CD4-positive, alpha-beta T cell treated with Interleukin-6 for 4 hours (primary cell): ENCODE results near the gene KRT13.

ENCODE experiments used
- DNase-seq: peaks from one replicate; pipeline ENCODE4 v3.0.0-alpha.2; 2020; ENCODE audit warnings: mixed read lengths

The KRT13 gene

GRCh38 chr17:41518789-41519449 lies 13.5 kb upstream of the KRT13 start, which contains the start of gene KRT15:
Gene KRT15, minus strand, starts transcription at chr17:41518890. Its CDS starts 63 bp downstream, at chr17:41518827.
- DNase-seq: no peak

GRCh38 chr17:41518031-41518430 lies 12.6 kb upstream of the KRT13 start:
- no peak for DNase-seq

GRCh38 chr17:41516830-41517283 lies 11.4 kb upstream of the KRT13 start:
- DNase-seq: no peak

GRCh38 chr17:41516147-41516829 lies 10.9 kb upstream of the KRT13 start:
- DNase-seq: no peak

GRCh38 chr17:41513168-41513547 lies 7.7 kb upstream of the KRT13 start:
- no peak for DNase-seq

GRCh38 chr17:41512546-41513167 lies 7.2 kb upstream of the KRT13 start:
- DNase-seq: no peak

GRCh38 chr17:41511716-41512115 lies 6.3 kb upstream of the KRT13 start:
- DNase-seq: no peak

- no peak for DNase-seq
These were observed 5.7 kb upstream of the KRT13 start for GRCh38 chr17:41511116-41511515.

GRCh38 chr17:41510251-41511065 lies 5.0 kb upstream of the KRT13 start:
- DNase-seq: no peak

- no peak for DNase-seq
These were observed 2.0 kb upstream of the KRT13 start for GRCh38 chr17:41507315-41507880.

- no peak for DNase-seq
These were observed 676 bp upstream of the KRT13 start for GRCh38 chr17:41505809-41506767.

- no peak for DNase-seq
These were observed 1.0 kb downstream of the KRT13 start for GRCh38 chr17:41504246-41504977.

GRCh38 chr17:41503202-41503601 lies 2.2 kb downstream of the KRT13 start:
- no peak for DNase-seq

- no peak for DNase-seq
These were observed 5.1 kb downstream of the KRT13 start for GRCh38 chr17:41500131-41500911.

- no peak for DNase-seq
These were observed 5.7 kb downstream of the KRT13 start for GRCh38 chr17:41499714-41500113.

GRCh38 chr17:41498276-41498675 lies 7.1 kb downstream of the KRT13 start:
- DNase-seq: no peak

GRCh38 chr17:41496803-41497484 lies 8.5 kb downstream of the KRT13 start:
- peak; percentile 67 for DNase-seq

GRCh38 chr17:41494524-41494923 lies 10.9 kb downstream of the KRT13 start:
- DNase-seq: no peak

- DNase-seq: no peak
These were observed 12.6 kb downstream of the KRT13 start for GRCh38 chr17:41492771-41493170.
